ENCODE data around the gene CYP27B1. TPM values are rescaled to one million over a fixed set of nuclear protein-coding genes. Genes with fewer than 3 reads are reported as not detected.
"Not testable (repeated sequence)": the region's sequence is repeated elsewhere in the genome, so short reads cannot be mapped to it uniquely, and the experiment has no call there.

CYP27B1 gene
- total RNA-seq, 2 experiments from 2014 or later, result 2.4 to 2.6 TPM

DNA sequence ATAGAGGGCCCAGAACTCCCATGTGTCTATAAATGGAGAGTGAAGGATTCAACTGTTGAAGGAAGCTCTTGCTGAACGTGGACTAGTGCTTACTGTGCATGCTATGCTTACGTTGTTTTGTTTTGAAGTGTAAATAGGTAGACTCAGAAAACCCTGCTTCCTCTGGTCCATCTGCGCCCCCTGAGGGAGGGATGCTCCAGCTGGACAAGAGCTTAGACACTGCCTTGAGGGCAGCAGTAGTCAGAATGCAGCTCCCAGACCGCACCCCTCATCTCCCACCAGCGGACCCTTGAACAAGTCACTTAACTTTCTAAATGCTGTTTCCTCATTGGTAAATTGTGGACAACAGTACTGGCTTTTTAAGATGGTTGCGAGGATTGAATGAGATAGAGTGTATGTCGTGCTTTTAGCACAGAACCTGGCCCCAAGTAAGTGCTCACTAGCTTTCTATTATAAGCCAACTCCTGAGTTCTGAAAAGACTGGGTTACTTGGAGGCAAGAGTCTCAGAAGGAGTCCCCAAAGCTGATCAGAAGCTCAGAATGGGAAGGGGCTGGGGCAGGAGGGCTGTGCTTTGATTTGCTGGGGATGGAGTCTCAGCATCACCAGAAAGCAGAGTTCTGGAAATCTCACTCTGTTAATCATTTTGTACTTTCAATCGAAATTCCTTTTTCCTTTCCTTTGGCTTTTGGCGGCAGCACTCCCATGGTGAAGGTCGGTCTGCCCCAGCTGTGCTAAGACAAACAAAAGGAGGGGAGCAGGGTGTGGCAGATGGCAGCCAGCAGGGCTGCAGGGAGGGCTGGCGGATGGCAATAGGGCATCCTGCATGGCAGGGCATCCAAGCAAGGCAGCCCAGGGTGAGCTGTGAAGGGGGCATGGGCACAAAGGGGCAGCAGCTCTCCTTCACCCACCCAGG lies 43.9 kb downstream of the CYP27B1 start:
- no peaks in the 10 kb centered on the region for H3K9me3 Mint-ChIP-seq
- H3K4me3 Mint-ChIP-seq, result no peak overlapping the region
- peaks cover 9% of the 10 kb centered on the region for H3K4me1 Mint-ChIP-seq
- H3K27me3 Mint-ChIP-seq, result no peaks in the 10 kb centered on the region
- H3K36me3 Mint-ChIP-seq, result peaks cover 21% of the 10 kb centered on the region
- DNase-seq (no peak), ATAC-seq (ENCODE audit: low read depth) (no peak)
- H3K27ac Mint-ChIP-seq, result peak overlapping the region; percentile 83
- POLR2A ChIA-PET, result interaction anchor here (0.6 to 1.5 kb wide), 8 partner anchors 9 to 410 kb away, joined by 3 to 7 read pairs (median 4); partner anchors contain the start of gene TSPAN31

GRCh38 chr12:57721846-57722608 lies 44.9 kb downstream of the CYP27B1 start:
- not testable (repeated sequence) for ATAC-seq (ENCODE audit: low read depth); H3K9me3 Mint-ChIP-seq; H3K4me1 Mint-ChIP-seq; H3K27me3 Mint-ChIP-seq; DNase-seq; H3K4me3 Mint-ChIP-seq
- peak overlapping the region; percentile 54 for H3K27ac Mint-ChIP-seq
- peaks cover 18% of the 10 kb centered on the region for H3K36me3 Mint-ChIP-seq
- POLR2A ChIA-PET, result interaction anchor here (1.0 to 1.7 kb wide), 7 partner anchors 8 to 79 kb away, joined by 3 to 7 read pairs (median 5); partner anchors contain the start of gene TSPAN31

GRCh38 chr12:57720606-57721595 lies 46.0 kb downstream of the CYP27B1 start:
- POLR2A ChIA-PET, result interaction anchor here (0.5 to 1.7 kb wide), 5 partner anchors 7 to 78 kb away, joined by 3 to 7 read pairs (median 3); no protein-coding TSS in a partner anchor
- Mint-ChIP-seq H3K9me3 (no peaks in the 10 kb centered on the region), H3K27me3 (no peaks in the 10 kb centered on the region), H3K4me1 (peaks cover 7% of the 10 kb centered on the region), H3K36me3 (peaks cover 17% of the 10 kb centered on the region), H3K4me3 (no peak overlapping the region), H3K27ac (no peak overlapping the region)
- DNase-seq (no peak), ATAC-seq (ENCODE audit: low read depth) (peak; percentile 12)

- Mint-ChIP-seq H3K27me3 (no peaks in the 10 kb centered on the region), H3K27ac (no peak overlapping the region), H3K4me3 (no peak overlapping the region), H3K4me1 (peaks cover 6% of the 10 kb centered on the region), H3K36me3 (peaks cover 20% of the 10 kb centered on the region), H3K9me3 (no peaks in the 10 kb centered on the region)
- DNase-seq (no peak), ATAC-seq (ENCODE audit: low read depth) (peak; percentile 8)
- POLR2A ChIA-PET, result interaction anchor here (0.5 to 1.7 kb wide), 5 partner anchors 10 to 153 kb away, joined by 3 to 6 read pairs (median 3); partner anchors contain the start of gene OS9
Measured at GRCh38 chr12:57719777-57720605, 46.9 kb downstream of the CYP27B1 start.

DNA sequence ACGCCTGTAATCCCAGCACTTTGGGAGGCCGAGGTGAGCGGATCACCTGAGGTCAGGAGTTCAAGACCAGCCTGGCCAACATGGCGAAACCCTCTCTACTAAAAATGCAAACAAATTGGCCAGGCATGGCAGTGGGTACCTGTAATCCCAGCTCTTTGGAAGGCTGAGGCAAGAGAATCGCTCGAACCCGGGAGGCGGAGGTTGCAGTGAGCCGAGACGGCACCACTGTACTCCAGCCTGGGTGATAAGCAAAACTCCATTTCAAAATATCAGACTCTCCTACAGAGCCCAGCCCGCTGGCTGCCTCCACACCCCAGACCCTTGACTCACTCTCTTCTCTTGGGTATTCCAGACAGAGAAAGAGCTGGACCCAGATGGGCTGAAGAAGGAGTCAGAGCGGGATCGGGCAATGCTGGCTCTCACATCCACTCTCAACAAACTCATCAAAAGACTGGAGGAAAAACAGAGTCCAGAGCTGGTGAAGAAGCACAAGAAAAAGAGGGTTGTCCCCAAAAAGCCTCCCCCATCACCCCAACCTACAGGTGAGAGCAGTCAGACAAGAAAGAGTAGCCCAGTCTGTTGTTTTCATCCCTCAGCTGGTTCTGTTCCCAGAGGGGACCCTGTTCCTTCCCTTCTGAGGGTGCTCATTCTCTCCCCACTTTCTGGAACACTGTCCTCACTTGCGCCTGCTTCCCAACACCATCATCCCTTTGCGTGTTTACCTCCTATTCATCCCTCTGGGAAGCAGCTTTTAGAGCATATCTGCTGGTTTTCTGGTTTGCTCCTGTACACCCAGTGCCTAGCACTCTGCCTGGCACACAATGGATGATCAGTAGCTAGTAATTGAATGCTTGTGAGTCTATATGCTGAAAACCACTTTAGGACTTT lies 48.0 kb downstream of the CYP27B1 start:
- DNase-seq (no peak), ATAC-seq (ENCODE audit: low read depth) (no peak)
- peaks cover 2% of the 10 kb centered on the region for H3K4me1 Mint-ChIP-seq
- H3K36me3 Mint-ChIP-seq, result peaks cover 17% of the 10 kb centered on the region
- H3K9me3 Mint-ChIP-seq, result no peaks in the 10 kb centered on the region
- H3K27me3 Mint-ChIP-seq, result no peaks in the 10 kb centered on the region
- H3K4me3 Mint-ChIP-seq, result no peak overlapping the region
- POLR2A ChIA-PET, result interaction anchor here (0.6 to 1.7 kb wide), 4 partner anchors 11 to 152 kb away, joined by 3 to 6 read pairs (median 3); partner anchors contain the start of genes OS9 and TSPAN31
- H3K27ac Mint-ChIP-seq, result peak overlapping the region; percentile 47

DNA sequence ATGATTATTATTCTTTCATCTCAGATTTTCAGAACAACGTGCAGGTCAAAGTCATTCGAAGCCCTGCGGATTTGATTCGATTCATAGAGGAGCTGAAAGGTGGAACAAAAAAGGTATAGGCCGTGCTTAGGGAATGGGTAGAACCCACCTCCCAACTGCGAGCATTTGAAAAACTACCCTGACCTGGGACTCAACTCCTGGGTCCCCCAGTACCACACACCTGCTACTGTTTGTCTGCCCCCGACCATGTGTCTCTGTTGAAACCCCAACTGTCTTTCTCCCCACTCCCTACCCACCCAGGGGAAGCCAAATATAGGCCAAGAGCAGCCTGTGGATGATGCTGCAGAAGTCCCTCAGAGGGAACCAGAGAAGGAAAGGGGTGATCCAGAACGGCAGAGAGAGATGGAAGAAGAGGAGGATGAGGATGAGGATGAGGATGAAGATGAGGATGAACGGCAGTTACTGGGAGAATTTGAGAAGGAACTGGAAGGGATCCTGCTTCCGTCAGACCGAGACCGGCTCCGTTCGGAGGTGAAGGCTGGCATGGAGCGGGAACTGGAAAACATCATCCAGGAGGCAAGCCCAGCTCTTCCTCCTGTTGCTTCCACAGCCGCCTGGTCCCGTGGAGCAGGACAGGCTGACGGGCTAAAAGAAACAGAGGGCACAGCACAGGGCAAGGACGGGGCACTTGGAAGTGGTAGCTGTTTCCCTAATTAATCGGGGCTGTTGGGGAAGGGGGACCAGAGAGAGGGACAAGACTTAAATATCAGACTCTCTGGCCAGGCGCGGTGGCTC lies 48.8 kb downstream of the CYP27B1 start:
- ATAC-seq (ENCODE audit: low read depth), result no peak
- Mint-ChIP-seq H3K27ac (no peak overlapping the region), H3K36me3 (peaks cover 19% of the 10 kb centered on the region), H3K9me3 (no peaks in the 10 kb centered on the region), H3K4me3 (no peak overlapping the region), H3K4me1 (peaks cover 4% of the 10 kb centered on the region), H3K27me3 (no peaks in the 10 kb centered on the region)
- no peak for DNase-seq
- POLR2A ChIA-PET, result interaction anchor here (1.7 kb wide), 1 partner anchor 25 kb away, joined by 6 read pairs; the partner anchor contains the start of gene OS9

- no peak overlapping the region for H3K27ac Mint-ChIP-seq
- DNase-seq (no peak), ATAC-seq (ENCODE audit: low read depth) (no peak)
- H3K9me3 Mint-ChIP-seq, result no peaks in the 10 kb centered on the region
- no peaks in the 10 kb centered on the region for H3K27me3 Mint-ChIP-seq
- POLR2A ChIA-PET, result no interaction called here
- peaks cover 1% of the 10 kb centered on the region for H3K4me1 Mint-ChIP-seq
- peaks cover 23% of the 10 kb centered on the region for H3K36me3 Mint-ChIP-seq
- H3K4me3 Mint-ChIP-seq, result no peak overlapping the region
Measured at GRCh38 chr12:57717131-57717530, 49.7 kb downstream of the CYP27B1 start.

- Mint-ChIP-seq H3K9me3 (peaks cover 1% of the 10 kb centered on the region), H3K36me3 (peaks cover 26% of the 10 kb centered on the region), H3K27ac (no peak overlapping the region), H3K27me3 (no peaks in the 10 kb centered on the region), H3K4me3 (no peak overlapping the region), H3K4me1 (peaks cover 1% of the 10 kb centered on the region)
- ATAC-seq (ENCODE audit: low read depth) (no peak), DNase-seq (no peak)
- POLR2A ChIA-PET, result no interaction called here
Measured at GRCh38 chr12:57716305-57716704, 50.6 kb downstream of the CYP27B1 start.

DNA sequence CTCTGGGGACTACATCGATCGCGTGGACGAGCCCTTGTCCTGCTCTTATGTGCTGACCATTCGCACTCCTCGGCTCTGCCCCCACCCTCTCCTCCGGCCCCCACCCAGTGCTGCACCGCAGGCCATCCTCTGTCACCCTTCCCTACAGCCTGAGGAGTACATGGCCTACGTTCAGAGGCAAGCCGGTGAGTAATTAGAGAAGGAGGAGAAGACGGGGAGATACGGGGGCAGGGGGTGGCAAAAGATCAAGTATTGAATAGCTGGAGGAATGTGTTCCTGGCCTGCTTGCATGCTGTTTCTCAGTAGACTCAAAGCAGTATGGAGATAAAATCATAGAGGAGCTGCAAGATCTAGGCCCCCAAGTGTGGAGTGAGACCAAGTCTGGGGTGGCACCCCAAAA lies 51.1 kb downstream of the CYP27B1 start:
- no peak overlapping the region for H3K4me3 Mint-ChIP-seq
- H3K36me3 Mint-ChIP-seq, result peaks cover 29% of the 10 kb centered on the region
- POLR2A ChIA-PET, result no interaction called here
- ATAC-seq (ENCODE audit: low read depth) (no peak), DNase-seq (no peak)
- H3K27ac Mint-ChIP-seq, result no peak overlapping the region
- H3K27me3 Mint-ChIP-seq, result no peaks in the 10 kb centered on the region
- peaks cover 1% of the 10 kb centered on the region for H3K4me1 Mint-ChIP-seq
- H3K9me3 Mint-ChIP-seq, result peaks cover 1% of the 10 kb centered on the region

- H3K27ac Mint-ChIP-seq; H3K4me1 Mint-ChIP-seq; POLR2A ChIA-PET; H3K27me3 Mint-ChIP-seq; H3K4me3 Mint-ChIP-seq; DNase-seq; H3K9me3 Mint-ChIP-seq; ATAC-seq (ENCODE audit: low read depth): not testable (repeated sequence)
- peaks cover 31% of the 10 kb centered on the region for H3K36me3 Mint-ChIP-seq
Measured at GRCh38 chr12:57715036-57715748, 51.7 kb downstream of the CYP27B1 start.

Measured in activated naive CD8-positive, alpha-beta T cell treated with anti-CD3 and anti-CD28 coated beads, Interleukin-2, amount 10 ng/mL, durations not matched to agents 7 days and 5 days (primary cell).